OCI-LY1 (cell line): Measurements from ENCODE around the gene ATP5F1D.

Source experiments
- H2AFZ ChIP-seq: fragments of 200-600 bp; sonication (generic), shearing (Covaris generic); 2 replicates; pipeline ENCODE4 v1.6.0; 2014; ENCODE audit warnings: antibody characterized with exemption, mild to moderate bottlenecking, low read length
- H3F3A ChIP-seq: fragments of 200-600 bp; sonication (generic), shearing (Covaris generic); 2 replicates; pipeline ENCODE4 v1.6.0; 2014; ENCODE audit warnings: mild to moderate bottlenecking, antibody characterized with exemption, low read length, moderate library complexity; ENCODE audit not compliant: insufficient read depth
- H3K27ac ChIP-seq: fragments of 200-600 bp; sonication (generic); 2 replicates; pipeline ENCODE4 v1.5.1; 2014; ENCODE audit warnings: low read length, mixed run types, mild to moderate bottlenecking, low read depth; ENCODE audit not compliant: poor library complexity, severe bottlenecking
- H3K27me3 ChIP-seq: fragments of 200-600 bp; sonication (generic); 2 replicates; pipeline ENCODE4 v1.6.0; 2014; ENCODE audit warnings: antibody characterized with exemption, mild to moderate bottlenecking, low read length, moderate library complexity; ENCODE audit not compliant: insufficient read depth
- H3K36me3 ChIP-seq: fragments of 200-600 bp; sonication (generic); 2 replicates; pipeline ENCODE4 v1.6.1; 2014; ENCODE audit warnings: mild to moderate bottlenecking, antibody characterized with exemption, low read length, moderate library complexity, mixed read lengths; ENCODE audit not compliant: insufficient read depth
- H3K4me1 ChIP-seq: fragments of 200-600 bp; sonication (generic); 2 replicates; pipeline ENCODE4 v1.5.1; 2014; ENCODE audit warnings: mild to moderate bottlenecking, low read length, moderate library complexity; ENCODE audit not compliant: insufficient read depth, severe bottlenecking
- H3K4me2 ChIP-seq: fragments of 200-600 bp; sonication (generic), shearing (Covaris generic); 2 replicates; pipeline ENCODE4 v1.6.1; 2014; ENCODE audit warnings: low read length
- H3K4me3 ChIP-seq: fragments of 200-600 bp; sonication (generic); 2 replicates; pipeline ENCODE4 v1.5.1; 2014; ENCODE audit warnings: low read length, low read depth, mild to moderate bottlenecking, mixed read lengths; ENCODE audit not compliant: poor library complexity, severe bottlenecking
- H3K79me2 ChIP-seq: fragments of 200-600 bp; shearing (Covaris generic); 2 replicates; pipeline ENCODE4 v1.6.1; 2016; ENCODE audit warnings: mixed run types, low read length, mixed read lengths; ENCODE audit not compliant: insufficient read depth
- H3K9ac ChIP-seq: fragments of 200-600 bp; sonication (generic), shearing (Covaris generic); 2 replicates; pipeline ENCODE4 v1.6.1; 2014; ENCODE audit warnings: mild to moderate bottlenecking, low read length, mixed read lengths
- H3K9me2 ChIP-seq: fragments of 200-600 bp; sonication (generic), shearing (Covaris generic); 2 replicates; pipeline ENCODE4 v1.6.1; 2014; ENCODE audit warnings: low read depth, mild to moderate bottlenecking, low read length, mixed read lengths
- H3K9me3 ChIP-seq: fragments of 200-600 bp; shearing (Covaris generic); 2 replicates; pipeline ENCODE4 v1.6.1; 2014; ENCODE audit warnings: low read length, mixed read lengths
- H4K20me1 ChIP-seq: fragments of 200-600 bp; sonication (generic), shearing (Covaris generic); 2 replicates; pipeline ENCODE4 v1.6.0; 2016; ENCODE audit warnings: mild to moderate bottlenecking, low read length; ENCODE audit not compliant: insufficient read depth
- CTCF ChIP-seq: fragments of 200-600 bp; sonication (generic), shearing (Covaris generic); IDR thresholded peaks from 2 replicates; pipeline ENCODE4 v1.5.1; 2017; ENCODE audit warnings: mild to moderate bottlenecking, antibody characterized with exemption, low read length, moderate library complexity, mixed read lengths
- EZH2 ChIP-seq: fragments of 200-600 bp; sonication (generic), shearing (Covaris generic); IDR thresholded peaks from 2 replicates; pipeline ENCODE4 v1.8.0; 2017; ENCODE audit warnings: borderline replicate concordance, mixed run types, mild to moderate bottlenecking, antibody characterized with exemption, low read length, moderate library complexity, mixed read lengths

Gene ATP5F1D

GRCh38 chr19:1224847-1225246, 16.7 kb upstream of the ATP5F1D start:
- Histone ChIP-seq H4K20me1 (no peaks in the 10 kb centered on the region), H3K27me3 (no peaks in the 10 kb centered on the region), H2AFZ (no peak overlapping the region), H3K9me3 (no peaks in the 10 kb centered on the region), H3K9ac (no peak overlapping the region), H3K79me2 (no peaks in the 10 kb centered on the region), H3K9me2 (no peaks in the 10 kb centered on the region), H3K36me3 (peaks cover 48% of the 10 kb centered on the region), H3K4me3 (no peak overlapping the region), H3K4me2 (no peak overlapping the region), H3K27ac (no peak overlapping the region), H3K4me1 (peaks cover 13% of the 10 kb centered on the region), H3F3A (no peaks in the 10 kb centered on the region)
- TF ChIP-seq CTCF (no peak), EZH2 (no peak)

GRCh38 chr19:1225440-1226226, 15.9 kb upstream of the ATP5F1D start:
- no peaks in the 10 kb centered on the region for H4K20me1 ChIP-seq
- H3K27ac ChIP-seq = no peak overlapping the region
- no peaks in the 10 kb centered on the region for H3K9me3 ChIP-seq
- H2AFZ ChIP-seq = no peak overlapping the region
- H3K9me2 ChIP-seq = no peaks in the 10 kb centered on the region
- no peaks in the 10 kb centered on the region for H3F3A ChIP-seq
- TF ChIP-seq EZH2 (no peak), CTCF (no peak)
- no peak overlapping the region for H3K4me3 ChIP-seq
- no peaks in the 10 kb centered on the region for H3K79me2 ChIP-seq
- no peak overlapping the region for H3K4me2 ChIP-seq
- H3K36me3 ChIP-seq = peaks cover 48% of the 10 kb centered on the region
- H3K27me3 ChIP-seq = no peaks in the 10 kb centered on the region
- H3K9ac ChIP-seq = no peak overlapping the region
- peaks cover 6% of the 10 kb centered on the region for H3K4me1 ChIP-seq

GRCh38 chr19:1226227-1226518, 15.4 kb upstream of the ATP5F1D start:
- Histone ChIP-seq H3K36me3 (peaks cover 44% of the 10 kb centered on the region), H3K4me3 (no peak overlapping the region), H2AFZ (no peak overlapping the region), H3F3A (no peaks in the 10 kb centered on the region), H3K9me2 (no peaks in the 10 kb centered on the region), H3K9me3 (no peaks in the 10 kb centered on the region), H3K27ac (no peak overlapping the region), H4K20me1 (no peaks in the 10 kb centered on the region), H3K4me2 (no peak overlapping the region), H3K27me3 (no peaks in the 10 kb centered on the region), H3K9ac (no peak overlapping the region), H3K79me2 (no peaks in the 10 kb centered on the region), H3K4me1 (peaks cover 6% of the 10 kb centered on the region)
- TF ChIP-seq CTCF = no peak
- no peak for TF ChIP-seq EZH2
